CD4-positive, alpha-beta T cell (primary cell): Measurements from ENCODE around the gene SLC41A3. TPM values are rescaled to one million over a fixed set of nuclear protein-coding genes. Genes with fewer than 3 reads are reported as not detected.

Experiments
- ATAC-seq: fragments of 200-7000 bp; cut with Tn5 transposase; one replicate; pipeline ENCODE4 v1.10.0; 2022; ENCODE audit warnings: mild to moderate bottlenecking; ENCODE audit not compliant: poor library complexity
- CTCF ChIA-PET: fragments of 350-600 bp; sonication (Branson Sonifier 250); formaldehyde crosslinking; loops from one replicate; lab custom pipeline; 2021; ENCODE audit warnings: antibody characterized with exemption, inconsistent platforms; lab: Charles Lee
- POLR2A ChIA-PET: fragments of 350-600 bp; sonication (Branson Sonifier 250); formaldehyde crosslinking; loops from one replicate; lab custom pipeline; 2021; ENCODE audit warnings: antibody characterized with exemption, inconsistent platforms; lab: Charles Lee
- DNase-seq, 14 experiments: peaks; one replicate each; pipeline ENCODE4 v3.0.0-alpha.2; 2013 to 2020; ENCODE audit warnings: mixed read lengths in 2 of 14
- H3K27ac ChIP-seq, 2 donors: one replicate each; pipeline versions ENCODE4 v1.5.1 to v1.7.0; 2013; ENCODE audit warnings: low read length in 2 of 2, low read depth in 1 of 2, mild to moderate bottlenecking in 1 of 2
- H3K27me3 ChIP-seq, 2 experiments: 1 replicate in 1 of 2; 2 replicates in 1 of 2; pipeline versions ENCODE4 v1.6.1 to v1.7.0; 2013; ENCODE audit warnings: low read length in 2 of 2, control low read depth in 1 of 2, mild to moderate bottlenecking in 1 of 2, moderate library complexity in 1 of 2; ENCODE audit not compliant: insufficient read depth in 2 of 2, control insufficient read depth in 1 of 2
- H3K36me3 ChIP-seq: one replicate; pipeline ENCODE4 v1.6.1; 2013; ENCODE audit warnings: low read length, control low read depth; ENCODE audit not compliant: insufficient read depth
- H3K4me1 ChIP-seq: one replicate; pipeline ENCODE4 v1.6.1; 2013; ENCODE audit warnings: low read length, control low read depth; ENCODE audit not compliant: insufficient read depth
- H3K4me3 ChIP-seq: one replicate; pipeline ENCODE4 v1.5.1; 2013; ENCODE audit warnings: mild to moderate bottlenecking, low read length, moderate library complexity
- H3K9me3 ChIP-seq, 2 experiments: 1 replicate in 1 of 2; 2 replicates in 1 of 2; pipeline versions ENCODE4 v1.6.1 to v1.7.0; 2013; ENCODE audit warnings: low read length in 2 of 2, mild to moderate bottlenecking in 2 of 2, control low read depth in 1 of 2, moderate library complexity in 1 of 2; ENCODE audit not compliant: control insufficient read depth in 1 of 2, insufficient read depth in 1 of 2
- H3K27ac Mint-ChIP-seq: one replicate; pipeline ENCODE4 v1.8.0; 2020; ENCODE audit warnings: mixed read lengths
- H3K27me3 Mint-ChIP-seq: one replicate; pipeline ENCODE4 v1.8.0; 2021; ENCODE audit warnings: mixed read lengths
- H3K36me3 Mint-ChIP-seq: one replicate; pipeline ENCODE4 v1.8.0; 2021; ENCODE audit warnings: low read depth, mixed read lengths
- H3K4me1 Mint-ChIP-seq: one replicate; pipeline ENCODE4 v1.8.0; 2021; ENCODE audit warnings: low read depth, mixed read lengths
- H3K4me3 Mint-ChIP-seq: one replicate; pipeline ENCODE4 v1.8.0; 2020; ENCODE audit warnings: mild to moderate bottlenecking, mixed read lengths
- H3K9me3 Mint-ChIP-seq: one replicate; pipeline ENCODE4 v1.8.0; 2020; ENCODE audit warnings: mixed read lengths
- CTCF ChIP-seq: fragments of 200-600 bp; IDR thresholded peaks from one replicate; pipeline ENCODE4 v1.8.0; 2022; ENCODE audit warnings: antibody characterized with exemption, mild to moderate bottlenecking
- intact Hi-C, 2 experiments: fragments of 100-400 bp; cut with DNase I in 1 of 2; cut with micrococcal nuclease in 1 of 2; formaldehyde crosslinking; loops; one replicate each; pipeline versions ENCODE4 v1.15.1 to v1.9.0; 2023 to 2025; cut with DNase I, micrococcal nuclease
- total RNA-seq, 174 experiments: library from RNA in 2 of 174; stranded (reverse) in 2 of 174; gene quantifications; one replicate each; pipeline ENCODE4 v1.2.3 and lab custom pipeline; 2021 to 2026

The SLC41A3 gene
- total RNA-seq, 2 experiments from 2014 or later: 26.5 to 29.1 TPM

GRCh38 chr3:126060613-126061145 lies 23.2 kb downstream of the SLC41A3 start:
- peaks cover 15% of the 10 kb centered on the region for H3K36me3 Mint-ChIP-seq
- no peak for TF ChIP-seq CTCF
- peaks cover 6% of the 10 kb centered on the region for H3K36me3 ChIP-seq
- no peaks in the 10 kb centered on the region for H3K27me3 Mint-ChIP-seq
- no peak overlapping the region for H3K27ac ChIP-seq
- intact Hi-C loops: no loop called here
- ATAC-seq (no peak), DNase-seq (no peak)
- no peak overlapping the region for H3K4me3 Mint-ChIP-seq
- ChIA-PET CTCF (no interaction called here), POLR2A (no interaction called here)
- peaks cover 18% of the 10 kb centered on the region for H3K4me1 ChIP-seq
- H3K27ac Mint-ChIP-seq: no peak overlapping the region
- peaks cover 17% of the 10 kb centered on the region for H3K4me1 Mint-ChIP-seq
- no peaks in the 10 kb centered on the region for H3K27me3 ChIP-seq
- no peak overlapping the region for H3K4me3 ChIP-seq
- H3K9me3 ChIP-seq: no peaks in the 10 kb centered on the region
- no peaks in the 10 kb centered on the region for H3K9me3 Mint-ChIP-seq

GRCh38 chr3:126058666-126059065 lies 25.3 kb downstream of the SLC41A3 start:
- Mint-ChIP-seq H3K4me1 (peaks cover 14% of the 10 kb centered on the region), H3K9me3 (no peaks in the 10 kb centered on the region), H3K36me3 (peaks cover 15% of the 10 kb centered on the region), H3K27me3 (no peaks in the 10 kb centered on the region), H3K4me3 (no peak overlapping the region), H3K27ac (no peak overlapping the region)
- Histone ChIP-seq H3K4me3 (no peak overlapping the region), H3K27me3 (no peaks in the 10 kb centered on the region), H3K4me1 (peaks cover 7% of the 10 kb centered on the region), H3K9me3 (no peaks in the 10 kb centered on the region), H3K36me3 (peaks cover 6% of the 10 kb centered on the region), H3K27ac (no peak overlapping the region)
- DNase-seq: no peak
- ChIA-PET CTCF (no interaction called here), POLR2A (no interaction called here)
- intact Hi-C loops: no loop called here
- no peak for ATAC-seq
- TF ChIP-seq CTCF: no peak

- no peaks in the 10 kb centered on the region for H3K9me3 Mint-ChIP-seq
- H3K27me3 Mint-ChIP-seq: no peaks in the 10 kb centered on the region
- no peak for ATAC-seq
- Histone ChIP-seq H3K4me3 (no peak overlapping the region), H3K4me1 (no peaks in the 10 kb centered on the region), H3K9me3 (no peaks in the 10 kb centered on the region), H3K27me3 (no peaks in the 10 kb centered on the region), H3K36me3 (peaks cover 6% of the 10 kb centered on the region), H3K27ac (no peak overlapping the region)
- H3K4me3 Mint-ChIP-seq: no peak overlapping the region
- H3K36me3 Mint-ChIP-seq: peaks cover 15% of the 10 kb centered on the region
- DNase-seq: no peak
- CTCF ChIA-PET: no interaction called here
- peaks cover 16% of the 10 kb centered on the region for H3K4me1 Mint-ChIP-seq
- POLR2A ChIA-PET: no interaction called here
- H3K27ac Mint-ChIP-seq: no peak overlapping the region
- intact Hi-C loops: no loop called here
- TF ChIP-seq CTCF: no peak
Observed at GRCh38 chr3:126057936-126058335, 26.0 kb downstream of the SLC41A3 start.
